ENCODE results near the gene SMG6.
"Not testable (repeated sequence)": the region's sequence is repeated elsewhere in the genome, so short reads cannot be mapped to it uniquely, and the experiment has no call there.

The SMG6 gene

GRCh38 chr17:2144701-2145100, 158.9 kb downstream of the SMG6 start:
- in situ Hi-C loops (cut with MboI; ENCODE audit: low pct_unique_long_range_greater_than_20kb, low sequenced_read_pairs, unreplicated experiment), result no loop called here
- no peak for DNase-seq (ENCODE audit: low spot score)
- TF ChIP-seq CTCF (IDR thresholded peaks at IDR 0.05; ENCODE audit: extremely low read depth, insufficient read depth, missing control alignments), result no peak

GRCh38 chr17:2143332-2143731, 160.3 kb downstream of the SMG6 start:
- in situ Hi-C loops (cut with MboI; ENCODE audit: low pct_unique_long_range_greater_than_20kb, low sequenced_read_pairs, unreplicated experiment), result no loop called here
- no peak for DNase-seq (ENCODE audit: low spot score)
- no peak for TF ChIP-seq CTCF (IDR thresholded peaks at IDR 0.05; ENCODE audit: extremely low read depth, insufficient read depth, missing control alignments)

GRCh38 chr17:2142682-2143081, 160.9 kb downstream of the SMG6 start:
- in situ Hi-C loops (cut with MboI; ENCODE audit: low pct_unique_long_range_greater_than_20kb, low sequenced_read_pairs, unreplicated experiment); DNase-seq (ENCODE audit: low spot score): not testable (repeated sequence)

GRCh38 chr17:2140683-2141082, 162.9 kb downstream of the SMG6 start:
- no peak for TF ChIP-seq CTCF (IDR thresholded peaks at IDR 0.05; ENCODE audit: extremely low read depth, insufficient read depth, missing control alignments)
- in situ Hi-C loops (cut with MboI; ENCODE audit: low pct_unique_long_range_greater_than_20kb, low sequenced_read_pairs, unreplicated experiment), result no loop called here
- DNase-seq (ENCODE audit: low spot score), result no peak

- DNase-seq (ENCODE audit: low spot score), result no peak
- TF ChIP-seq CTCF (IDR thresholded peaks at IDR 0.05; ENCODE audit: extremely low read depth, insufficient read depth, missing control alignments), result no peak
- in situ Hi-C loops (cut with MboI; ENCODE audit: low pct_unique_long_range_greater_than_20kb, low sequenced_read_pairs, unreplicated experiment), result no loop called here
These were observed 164.8 kb downstream of the SMG6 start for GRCh38 chr17:2138761-2139160.

- TF ChIP-seq CTCF (IDR thresholded peaks at IDR 0.05; ENCODE audit: extremely low read depth, insufficient read depth, missing control alignments), result no peak
- DNase-seq (ENCODE audit: low spot score), result peak; percentile 69
- in situ Hi-C loops (cut with MboI; ENCODE audit: low pct_unique_long_range_greater_than_20kb, low sequenced_read_pairs, unreplicated experiment), result no loop called here
These were observed 165.3 kb downstream of the SMG6 start for GRCh38 chr17:2138318-2138717.

- in situ Hi-C loops (cut with MboI; ENCODE audit: low pct_unique_long_range_greater_than_20kb, low sequenced_read_pairs, unreplicated experiment), result no loop called here
These were observed 166.1 kb downstream of the SMG6 start for GRCh38 chr17:2137342-2138098.

More at GRCh38 chr17:2137342-2138098, 166.1 kb downstream of the SMG6 start:
- DNase-seq (ENCODE audit: low spot score), result peak; percentile 68
- TF ChIP-seq CTCF (IDR thresholded peaks at IDR 0.05; ENCODE audit: extremely low read depth, insufficient read depth, missing control alignments), result no peak

Data from GM13977 (cell line).